Uterus (tissue), 2 donors: ENCODE data around the gene PCDHB12.
"Not testable (repeated sequence)": the region's sequence is repeated elsewhere in the genome, so short reads cannot be mapped to it uniquely, and the experiment has no call there.

Experiments
- CTCF ChIP-seq, 4 experiments: fragments of 200-600 bp in 2 of 4; fragments of 450-650 bp in 2 of 4; sonication (generic) in 2 of 4; IDR thresholded peaks; one replicate each; pipeline ENCODE4 v1.5.1; 2016 to 2019; ENCODE audit warnings: antibody characterized with exemption in 4 of 4, mild to moderate bottlenecking in 2 of 4, moderate library complexity in 1 of 4
- POLR2A ChIP-seq, 2 donors: fragments of 450-650 bp; IDR thresholded peaks; one replicate each; pipeline ENCODE4 v1.6.1; 2016; ENCODE audit warnings: antibody characterized with exemption in 2 of 2, mild to moderate bottlenecking in 1 of 2, moderate library complexity in 1 of 2

- not testable (repeated sequence) for TF ChIP-seq CTCF, POLR2A (IDR thresholded peaks at IDR 0.05)
Observed at GRCh38 chr5:141189131-141189530, 19.4 kb upstream of the PCDHB12 start.
